GM13976 (cell line): Measurements from ENCODE around the gene TNFRSF19.
"Not testable (repeated sequence)": the region's sequence is repeated elsewhere in the genome, so short reads cannot be mapped to it uniquely, and the experiment has no call there.

Experiments used
- DNase-seq: peaks from one replicate; pipeline ENCODE4 v3.0.0; 2012; ENCODE audit warnings: low spot score
- CTCF ChIP-seq: IDR thresholded peaks from 2 replicates; pipeline ENCODE4 v1.5.1; 2012; ENCODE audit warnings: borderline replicate concordance, mild to moderate bottlenecking; ENCODE audit not compliant: insufficient read depth; ENCODE audit errors: extremely low read depth, missing control alignments, control extremely low read depth
- in situ Hi-C: fragments of 300-500 bp; cut with MboI; formaldehyde crosslinking; loops from one replicate; pipeline ENCODE4 v1.12.0; 2022; ENCODE audit warnings: low sequenced_read_pairs, mixed read lengths, inconsistent platforms; ENCODE audit not compliant: unreplicated experiment

TNFRSF19 gene

GRCh38 chr13:23586336-23586735 lies 16.1 kb downstream of the TNFRSF19 start:
- no peak for DNase-seq
- TF ChIP-seq CTCF, result no peak
- in situ Hi-C loops, result no loop called here

- in situ Hi-C loops, result no loop called here
- no peak for TF ChIP-seq CTCF
- no peak for DNase-seq
Measured at GRCh38 chr13:23588666-23589065, 18.5 kb downstream of the TNFRSF19 start.

- in situ Hi-C loops, result no loop called here
- no peak for TF ChIP-seq CTCF
- no peak for DNase-seq
Measured at GRCh38 chr13:23592596-23592995, 22.4 kb downstream of the TNFRSF19 start.

DNA sequence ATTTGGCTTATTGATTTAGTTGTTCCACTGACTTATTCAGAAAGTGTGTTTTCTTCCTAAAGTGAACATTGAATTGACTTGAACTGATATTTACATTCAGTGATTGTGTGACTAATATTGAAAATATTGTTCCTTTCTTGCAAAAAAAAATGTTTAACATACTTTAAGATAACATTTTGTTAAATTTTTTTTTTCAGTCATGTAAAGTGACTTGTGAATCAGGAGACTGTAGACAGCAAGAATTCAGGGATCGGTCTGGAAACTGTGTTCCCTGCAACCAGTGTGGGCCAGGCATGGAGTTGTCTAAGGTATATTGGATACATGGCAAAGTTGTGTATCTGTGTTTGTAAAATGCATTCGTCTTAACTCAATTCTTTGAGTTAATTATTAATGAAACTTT lies 22.9 kb downstream of the TNFRSF19 start:
- no peak for DNase-seq
- no peak for TF ChIP-seq CTCF
- in situ Hi-C loops, result no loop called here

GRCh38 chr13:23594290-23594689 lies 24.1 kb downstream of the TNFRSF19 start:
- in situ Hi-C loops, DNase-seq: not testable (repeated sequence)

GRCh38 chr13:23598369-23598768 lies 28.2 kb downstream of the TNFRSF19 start:
- DNase-seq, result no peak
- TF ChIP-seq CTCF, result no peak
- in situ Hi-C loops, result no loop called here

- no peak for TF ChIP-seq CTCF
- DNase-seq, result no peak
- in situ Hi-C loops, result no loop called here
Measured at GRCh38 chr13:23599083-23599925, 29.1 kb downstream of the TNFRSF19 start.
